Stimulated activated CD8-positive, alpha-beta memory T cell treated with anti-CD3 and anti-CD28 coated beads, Interleukin-4, amount 100 ng/mL, for 4 hours (primary cell): Measurements from ENCODE around the gene APEX1.
"Not testable (repeated sequence)": the region's sequence is repeated elsewhere in the genome, so short reads cannot be mapped to it uniquely, and the experiment has no call there.

Experiments used
- DNase-seq, 2 donors: peaks; one replicate each; pipeline ENCODE4 v3.0.0-alpha.2; 2020; ENCODE audit warnings: low read depth in 2 of 2, low spot score in 1 of 2

Gene APEX1

GRCh38 chr14:20472536-20473169 lies 17.6 kb downstream of the APEX1 start:
- DNase-seq, result no peak

GRCh38 chr14:20476776-20477175 lies 21.8 kb downstream of the APEX1 start:
- DNase-seq, result no peak

- DNase-seq, result no peak
Observed at GRCh38 chr14:20477211-20477876, 22.3 kb downstream of the APEX1 start.

- DNase-seq, result no peak
Observed at GRCh38 chr14:20478894-20479293, 23.9 kb downstream of the APEX1 start.

GRCh38 chr14:20482382-20482781 lies 27.4 kb downstream of the APEX1 start:
- no peak for DNase-seq

- DNase-seq, result no peak
Observed at GRCh38 chr14:20485900-20486299, 30.9 kb downstream of the APEX1 start.

GRCh38 chr14:20486684-20487395 lies 31.8 kb downstream of the APEX1 start:
- no peak for DNase-seq

- no peak for DNase-seq
Observed at GRCh38 chr14:20487396-20487725, 32.3 kb downstream of the APEX1 start.

- DNase-seq, result no peak
Observed at GRCh38 chr14:20489093-20489994, 34.3 kb downstream of the APEX1 start.

GRCh38 chr14:20490563-20490962 lies 35.5 kb downstream of the APEX1 start:
- DNase-seq, result no peak

GRCh38 chr14:20492486-20492885 lies 37.5 kb downstream of the APEX1 start:
- no peak for DNase-seq

GRCh38 chr14:20493634-20494033 lies 38.6 kb downstream of the APEX1 start:
- DNase-seq, result no peak

GRCh38 chr14:20494935-20495766 lies 40.1 kb downstream of the APEX1 start:
- no peak for DNase-seq

GRCh38 chr14:20498622-20499021 lies 43.6 kb downstream of the APEX1 start:
- no peak for DNase-seq

- no peak for DNase-seq
Observed at GRCh38 chr14:20499108-20499507, 44.1 kb downstream of the APEX1 start.

GRCh38 chr14:20499881-20500280 lies 44.9 kb downstream of the APEX1 start:
- no peak for DNase-seq

GRCh38 chr14:20501346-20501745 lies 46.3 kb downstream of the APEX1 start:
- no peak for DNase-seq

- DNase-seq, result no peak
Observed at GRCh38 chr14:20503898-20504297, 48.9 kb downstream of the APEX1 start.

GRCh38 chr14:20506276-20506675 lies 51.2 kb downstream of the APEX1 start:
- DNase-seq, result not testable (repeated sequence)

- DNase-seq, result not testable (repeated sequence)
Observed at GRCh38 chr14:20506752-20507151, 51.7 kb downstream of the APEX1 start.
